HG02642 (cell line): ENCODE measurements around the gene RGS21.
"Not testable (repeated sequence)": the region's sequence is repeated elsewhere in the genome, so short reads cannot be mapped to it uniquely, and the experiment has no call there.

Experiments used
- ATAC-seq: cut with Tn5 transposase; IDR thresholded peaks from one replicate; pipeline ENCODE4 v1.9.1; 2021; ENCODE audit warnings: mild to moderate bottlenecking; ENCODE audit not compliant: unreplicated experiment, poor library complexity

RGS21 gene, protein sequence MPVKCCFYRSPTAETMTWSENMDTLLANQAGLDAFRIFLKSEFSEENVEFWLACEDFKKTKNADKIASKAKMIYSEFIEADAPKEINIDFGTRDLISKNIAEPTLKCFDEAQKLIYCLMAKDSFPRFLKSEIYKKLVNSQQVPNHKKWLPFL

GRCh38 chr1:192316942-192317450, at the start of gene RGS21:
Gene RGS21 (plus strand): TSS chr1:192316992. CDS start chr1:192343037, 26,045 bp downstream.
- ATAC-seq, result no peak

DNA sequence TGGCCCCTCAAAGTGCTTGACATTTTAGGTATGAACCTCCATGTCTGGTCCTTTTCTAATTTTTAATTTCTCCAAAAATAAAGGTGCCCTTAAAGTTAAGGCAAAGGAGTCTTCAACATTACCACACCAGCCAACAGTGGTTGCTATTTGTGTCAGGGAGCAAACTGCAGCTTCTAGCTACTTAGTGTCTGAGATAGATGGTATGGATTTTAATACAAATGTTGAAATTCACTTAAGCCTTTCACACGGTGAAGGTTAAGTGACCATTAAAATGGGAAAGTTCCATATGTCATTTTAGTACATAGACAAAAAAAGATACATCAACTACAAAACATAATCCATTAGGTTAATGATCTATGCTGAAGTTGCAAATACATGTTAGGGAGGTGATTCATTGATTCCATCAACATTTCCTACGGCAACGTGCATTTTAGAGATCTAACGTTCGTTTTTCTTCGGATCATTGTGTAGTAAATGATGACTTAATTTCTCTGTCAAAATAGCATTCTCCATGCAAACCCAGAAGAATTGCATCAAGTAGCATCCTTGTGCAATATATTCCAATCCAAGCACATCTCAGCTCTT, 48.2 kb upstream of the RGS21 start:
- no peak for ATAC-seq

DNA sequence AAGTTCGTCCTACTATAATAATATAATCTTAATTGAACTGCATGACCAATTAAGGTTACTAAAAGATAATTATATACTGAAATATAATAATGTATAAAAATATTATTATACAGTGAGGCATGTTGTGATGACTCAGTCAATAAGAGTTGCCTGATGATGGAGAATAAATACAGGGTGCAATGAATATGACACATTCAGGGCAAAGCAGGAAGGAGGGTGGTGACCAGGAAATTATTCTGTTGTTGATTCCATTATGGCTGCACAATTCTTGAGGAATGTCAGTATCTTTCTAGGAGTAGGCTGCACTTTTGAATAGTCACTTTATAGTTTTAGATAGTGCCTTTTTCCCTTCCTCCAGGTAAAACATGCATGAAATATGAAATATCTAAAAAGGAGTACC, 46.4 kb upstream of the RGS21 start:
- ATAC-seq, result no peak

DNA sequence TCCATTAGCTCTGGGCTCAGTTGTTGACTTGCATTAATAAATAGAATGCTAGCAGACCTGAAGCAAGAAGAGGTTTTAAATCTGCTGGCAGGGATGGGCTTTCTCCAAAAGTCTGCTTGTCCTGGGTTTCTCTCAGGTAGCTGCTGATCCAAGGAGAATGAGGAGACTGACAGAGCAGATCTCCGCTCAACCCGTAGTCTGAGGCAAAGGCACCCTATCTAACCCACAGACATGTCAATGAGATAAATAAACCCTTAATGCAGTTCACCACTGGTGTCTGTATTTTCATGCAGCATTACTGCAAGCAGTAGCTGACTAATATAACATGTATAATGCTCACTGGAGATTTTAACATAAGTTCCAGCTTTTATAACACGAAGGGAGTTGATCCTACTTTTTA, 44.1 kb upstream of the RGS21 start:
- no peak for ATAC-seq

DNA sequence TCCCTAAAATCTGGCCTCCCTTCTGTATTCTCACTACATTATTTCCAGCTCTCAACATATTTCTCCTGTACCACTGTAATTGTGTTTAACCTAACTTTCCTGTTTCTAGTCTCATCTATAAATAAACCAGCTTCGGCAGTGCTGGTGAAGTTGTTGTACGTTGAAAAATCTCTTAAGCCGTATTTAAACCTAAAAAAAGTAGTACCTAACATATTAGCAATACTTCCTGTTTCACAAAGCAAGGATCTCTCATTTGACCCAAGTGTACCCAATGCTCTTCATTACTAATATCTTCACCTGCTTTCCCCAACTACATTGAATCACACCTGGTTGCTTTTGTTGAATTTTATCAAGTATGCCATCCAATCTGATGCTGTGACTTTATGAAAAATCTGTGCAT, 42.2 kb upstream of the RGS21 start:
- no peak for ATAC-seq

GRCh38 chr1:192277635-192278034, 39.2 kb upstream of the RGS21 start:
- no peak for ATAC-seq

DNA sequence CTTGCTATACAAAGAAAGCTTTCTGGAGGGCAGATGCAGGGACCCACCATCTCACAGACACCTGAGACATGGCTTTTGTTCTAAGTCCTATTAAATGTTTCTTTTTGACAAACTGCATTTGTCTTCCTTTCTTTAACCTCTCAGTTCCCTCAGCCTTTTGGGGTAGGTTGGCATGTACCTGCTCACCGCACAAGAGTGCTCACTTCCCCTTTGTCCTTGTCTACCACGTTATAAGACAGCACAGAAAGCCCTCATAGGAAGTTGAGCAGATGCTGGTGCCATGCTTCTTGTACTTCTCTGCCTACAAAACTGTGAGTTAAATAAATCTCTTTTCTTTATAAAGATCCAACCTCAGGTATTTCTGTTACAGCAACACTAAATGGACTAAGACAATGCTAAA, 31.9 kb upstream of the RGS21 start:
- no peak for ATAC-seq

- ATAC-seq, result no peak
Measured at GRCh38 chr1:192303029-192303428, 13.8 kb upstream of the RGS21 start.

GRCh38 chr1:192308314-192308713, 8.5 kb upstream of the RGS21 start:
- not testable (repeated sequence) for ATAC-seq

GRCh38 chr1:192311281-192311680, 5.5 kb upstream of the RGS21 start:
- no peak for ATAC-seq

GRCh38 chr1:192327997-192328396, 11.2 kb downstream of the RGS21 start:
- ATAC-seq, result no peak

- no peak for ATAC-seq
Measured at GRCh38 chr1:192342842-192343241, 26.1 kb downstream of the RGS21 start.

DNA sequence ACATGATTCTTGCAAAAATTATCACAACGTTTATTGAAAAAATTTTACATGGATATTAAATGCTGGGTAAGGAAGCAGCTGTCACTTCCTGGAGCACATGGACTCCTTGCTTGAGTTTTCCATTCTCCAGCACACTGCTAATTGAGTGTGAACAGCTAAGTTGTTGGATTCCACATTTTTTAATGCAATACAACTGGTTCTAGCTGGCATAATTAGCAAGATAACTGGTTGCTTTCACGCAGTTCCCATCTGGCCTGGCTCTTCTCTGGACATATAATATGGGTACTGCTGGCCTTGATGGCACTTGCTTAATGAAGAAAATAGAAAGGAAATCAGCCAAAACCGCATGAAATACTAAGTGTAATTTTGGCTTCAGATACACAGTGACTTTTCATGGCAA, 26.6 kb downstream of the RGS21 start:
- ATAC-seq, result no peak

DNA sequence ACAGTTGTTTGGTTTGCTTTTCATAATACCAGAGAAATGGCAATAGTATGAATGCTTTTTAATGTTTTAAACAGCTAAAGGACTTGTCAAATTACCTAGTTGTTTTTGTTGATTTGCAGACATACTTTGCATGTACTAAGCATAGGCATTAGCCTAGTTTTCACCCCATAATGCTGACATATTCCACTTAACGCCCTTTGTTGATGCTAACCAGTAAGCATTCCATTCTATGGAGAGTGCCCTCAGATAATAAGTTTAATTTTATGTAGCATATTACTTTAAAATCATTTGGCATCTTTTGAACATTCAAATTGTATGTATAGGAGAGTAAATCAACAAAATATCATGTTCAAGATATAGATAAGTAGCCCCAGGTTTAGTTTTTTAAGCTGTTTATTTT, 32.5 kb downstream of the RGS21 start:
- ATAC-seq, result no peak

- no peak for ATAC-seq
Measured at GRCh38 chr1:192350356-192350755, 33.6 kb downstream of the RGS21 start.

DNA sequence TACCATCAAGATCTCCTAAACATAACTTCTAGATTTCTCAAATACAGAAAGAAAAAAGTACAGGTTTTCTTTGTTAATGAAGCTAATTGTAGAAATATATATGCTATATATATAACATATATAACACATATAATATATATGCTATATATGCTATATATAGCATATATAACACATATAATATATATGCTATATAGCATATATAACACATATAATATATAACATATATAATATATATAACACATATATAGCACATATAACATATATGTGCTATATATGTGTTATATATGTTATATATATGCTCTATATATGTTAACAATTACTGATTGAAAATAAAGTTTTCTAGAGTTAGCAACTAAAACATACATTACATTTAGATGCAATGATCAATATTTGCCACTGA, 34.8 kb downstream of the RGS21 start:
- no peak for ATAC-seq

DNA sequence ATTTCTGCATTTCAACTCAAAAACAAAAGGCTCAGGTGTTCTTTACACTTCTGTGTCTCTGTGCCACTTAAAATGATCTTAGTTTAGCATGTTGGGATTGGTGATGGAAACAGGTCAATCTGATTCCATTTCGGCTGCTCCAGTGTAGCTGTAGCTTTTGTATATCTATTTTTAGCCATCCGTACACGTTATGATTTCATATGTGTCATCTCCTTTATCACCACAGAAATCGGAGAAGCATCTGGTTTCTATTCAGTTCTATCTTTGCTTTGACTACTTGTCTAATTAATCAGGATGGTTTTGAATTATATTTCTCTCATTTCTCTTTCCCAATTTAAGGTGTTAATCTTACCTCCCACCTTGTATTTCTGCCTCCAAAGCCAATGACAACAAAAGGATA, 41.1 kb downstream of the RGS21 start:
- ATAC-seq, result no peak

- no peak for ATAC-seq
Measured at GRCh38 chr1:192358402-192358801, 41.6 kb downstream of the RGS21 start.

GRCh38 chr1:192358822-192359221, 42.0 kb downstream of the RGS21 start:
- ATAC-seq, result no peak

DNA sequence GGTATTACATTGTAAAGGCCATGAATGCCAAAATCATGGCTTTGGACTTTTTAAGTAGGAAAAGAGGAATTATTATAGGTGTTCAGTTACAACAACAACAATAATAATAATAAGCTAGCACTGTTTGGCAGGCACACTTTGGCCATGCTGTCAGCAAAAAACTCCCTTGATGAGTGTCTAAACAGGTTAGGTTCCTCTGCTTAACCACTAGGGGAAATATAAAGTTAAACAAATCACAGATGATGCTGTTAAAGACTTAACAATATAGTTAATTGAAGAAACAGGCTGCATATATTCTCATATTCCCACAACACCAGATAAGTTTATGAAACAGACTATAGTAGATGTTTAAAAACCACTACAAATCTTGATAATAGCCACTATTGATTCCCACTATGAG, 46.4 kb downstream of the RGS21 start:
- no peak for ATAC-seq

GRCh38 chr1:192367436-192367835, 50.6 kb downstream of the RGS21 start:
- ATAC-seq, result no peak

DNA sequence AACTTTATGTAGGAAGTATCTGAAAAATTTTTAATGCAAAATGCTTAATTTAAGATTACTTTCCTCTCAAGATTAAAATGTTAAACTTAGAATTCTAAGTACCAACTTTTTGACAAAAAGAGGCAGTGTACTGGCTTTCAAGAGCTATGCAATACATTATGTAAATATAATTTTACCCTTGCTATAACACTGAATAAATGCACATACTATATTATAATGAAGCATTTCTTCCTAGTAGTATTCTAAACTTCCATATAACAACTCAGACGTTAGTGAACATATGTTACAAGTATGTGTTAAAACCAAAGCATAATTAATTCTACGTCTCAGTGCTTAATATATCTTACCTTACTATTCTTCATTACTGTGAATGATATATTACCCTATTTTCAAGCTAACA, 58.5 kb downstream of the RGS21 start:
- no peak for ATAC-seq
